ENCODE results near the gene MGRN1.

Gene MGRN1

DNA sequence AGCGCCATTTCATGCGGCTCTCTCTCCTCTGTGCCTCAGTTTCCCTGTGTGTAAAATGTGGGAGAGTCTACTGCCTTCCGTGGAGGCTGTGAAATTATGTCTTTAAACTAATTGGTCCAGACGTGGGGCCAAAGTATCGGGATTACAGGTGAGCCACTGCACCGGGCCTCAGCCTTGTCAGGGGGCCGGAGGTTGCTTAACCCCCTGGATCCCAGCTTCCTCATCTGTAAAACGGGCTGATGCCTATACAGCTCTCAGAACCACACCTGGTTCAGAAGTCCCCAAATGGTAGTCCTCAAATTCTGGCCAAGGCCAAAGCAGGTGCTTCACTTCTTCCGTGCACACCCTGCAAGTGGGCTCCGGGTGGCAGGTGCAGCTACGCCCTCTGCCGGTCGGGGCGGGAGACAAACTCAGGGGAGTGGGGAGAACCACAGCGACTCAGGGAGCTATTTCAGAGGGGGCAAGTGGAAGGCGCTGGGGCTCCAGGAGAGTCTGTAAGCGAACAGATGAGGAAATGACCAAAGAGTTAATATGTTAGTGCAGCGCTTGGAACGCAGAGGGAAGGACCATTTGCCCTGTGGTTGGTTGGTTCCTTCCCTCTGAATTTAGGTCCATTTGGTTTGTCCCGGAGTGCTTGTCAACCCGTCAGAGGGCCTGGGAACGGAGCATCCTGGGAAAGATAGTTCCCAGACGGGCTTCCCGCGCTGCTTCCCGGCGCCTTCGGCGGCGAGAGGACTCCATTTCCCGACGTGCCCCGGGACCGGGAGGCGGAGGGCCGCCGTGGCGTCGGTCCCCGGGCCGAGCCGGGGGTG, at the start of gene MGRN1:
MGRN1 (plus strand) TSS at position 812 of the 812 bp plus-strand sequence. CDS start 135 bp downstream, outside the sequence.
- in situ Hi-C loops (cut with MboI; ENCODE audit: low sequenced_read_pairs) = no loop called here

- in situ Hi-C loops (cut with MboI; ENCODE audit: low sequenced_read_pairs) = no loop called here
These were observed 49.5 kb upstream of the MGRN1 start for GRCh38 chr16:4574919-4575705.

- in situ Hi-C loops (cut with MboI; ENCODE audit: low sequenced_read_pairs) = no loop called here
These were observed 48.6 kb upstream of the MGRN1 start for GRCh38 chr16:4576008-4576407.

- in situ Hi-C loops (cut with MboI; ENCODE audit: low sequenced_read_pairs) = no loop called here
These were observed 45.6 kb upstream of the MGRN1 start for GRCh38 chr16:4578961-4579530.

GRCh38 chr16:4580250-4580649, 44.4 kb upstream of the MGRN1 start:
- in situ Hi-C loops (cut with MboI; ENCODE audit: low sequenced_read_pairs) = no loop called here

- in situ Hi-C loops (cut with MboI; ENCODE audit: low sequenced_read_pairs) = no loop called here
These were observed 40.7 kb upstream of the MGRN1 start for GRCh38 chr16:4583906-4584305.

- in situ Hi-C loops (cut with MboI; ENCODE audit: low sequenced_read_pairs) = no loop called here
These were observed 38.3 kb upstream of the MGRN1 start for GRCh38 chr16:4586291-4586690.

GRCh38 chr16:4588386-4588785, 36.2 kb upstream of the MGRN1 start:
- in situ Hi-C loops (cut with MboI; ENCODE audit: low sequenced_read_pairs) = no loop called here

DNA sequence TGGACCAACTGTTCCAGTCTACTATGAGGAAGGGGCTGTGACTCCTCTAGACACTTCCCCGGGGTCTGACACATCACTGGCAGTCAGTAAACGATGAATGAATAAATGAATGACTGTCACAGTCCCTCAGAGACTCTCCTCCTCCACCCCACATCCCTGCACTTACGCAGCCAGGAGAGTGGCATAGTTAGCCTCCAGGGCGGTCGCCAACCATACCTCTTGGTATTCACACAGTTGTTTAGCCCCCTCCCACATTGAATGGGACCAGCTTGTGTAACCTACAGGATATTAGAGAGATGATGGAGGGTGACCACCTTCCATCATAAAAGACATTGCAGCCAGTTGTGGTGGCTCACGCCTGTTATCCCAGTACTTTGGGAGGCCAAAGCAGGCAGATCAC, 35.7 kb upstream of the MGRN1 start:
- in situ Hi-C loops (cut with MboI; ENCODE audit: low sequenced_read_pairs) = no loop called here

DNA sequence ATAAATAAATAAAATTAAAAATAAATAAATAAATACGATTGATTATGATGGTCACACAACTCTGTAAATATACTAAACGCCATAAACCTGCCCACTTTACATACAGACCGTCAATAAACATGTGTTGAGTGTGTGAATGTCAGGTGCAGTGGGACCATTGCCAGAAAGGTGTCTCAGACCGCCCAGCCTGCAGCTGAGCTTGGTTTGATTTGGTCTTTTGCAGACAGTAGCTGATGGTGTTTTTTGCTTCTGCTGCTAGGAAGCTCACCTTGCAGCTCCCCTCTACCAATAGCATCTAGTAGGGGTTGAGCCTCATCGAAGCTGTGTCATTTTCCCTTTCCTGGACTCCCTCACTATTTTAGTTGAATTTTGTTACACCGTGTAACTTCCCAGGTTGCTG, 33.4 kb upstream of the MGRN1 start:
- in situ Hi-C loops (cut with MboI; ENCODE audit: low sequenced_read_pairs) = no loop called here

DNA sequence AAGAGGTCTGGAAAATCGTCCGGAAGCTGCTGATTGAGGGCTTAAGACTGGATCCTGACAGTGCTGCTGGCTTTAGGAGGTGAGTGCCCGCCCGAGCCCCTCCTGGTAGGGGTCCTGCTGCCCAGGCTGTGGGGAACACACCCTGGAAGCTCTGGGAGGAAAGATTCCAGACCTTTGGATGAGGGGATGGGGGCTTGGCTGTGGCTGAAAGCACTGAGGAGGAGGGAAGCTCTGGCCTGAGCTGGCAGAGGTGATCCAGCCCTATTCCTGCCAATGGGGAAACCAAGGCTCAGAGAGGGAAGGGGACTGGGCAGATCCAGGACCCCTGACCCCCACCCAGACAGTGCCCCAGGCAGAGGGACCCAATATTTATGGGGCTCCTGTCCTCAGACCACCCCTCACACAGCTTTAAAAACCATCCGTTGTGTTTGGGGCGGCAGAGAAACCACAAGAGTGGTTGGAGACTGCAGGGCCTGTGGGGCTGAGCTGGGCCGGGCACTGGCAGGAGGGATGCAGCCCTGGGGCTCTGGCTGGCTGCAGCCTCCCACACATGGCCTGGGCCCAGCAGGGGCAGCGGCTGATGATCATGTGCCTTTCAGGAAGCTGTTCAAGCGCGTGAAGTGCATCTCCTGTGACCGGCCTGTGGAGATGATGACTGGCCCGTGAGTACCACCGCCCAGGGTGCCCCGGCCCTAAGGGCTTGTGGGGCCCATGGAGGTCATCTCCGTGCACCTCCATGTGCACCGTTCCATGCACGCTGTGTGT, 32.7 kb upstream of the MGRN1 start:
- in situ Hi-C loops (cut with MboI; ENCODE audit: low sequenced_read_pairs) = no loop called here

DNA sequence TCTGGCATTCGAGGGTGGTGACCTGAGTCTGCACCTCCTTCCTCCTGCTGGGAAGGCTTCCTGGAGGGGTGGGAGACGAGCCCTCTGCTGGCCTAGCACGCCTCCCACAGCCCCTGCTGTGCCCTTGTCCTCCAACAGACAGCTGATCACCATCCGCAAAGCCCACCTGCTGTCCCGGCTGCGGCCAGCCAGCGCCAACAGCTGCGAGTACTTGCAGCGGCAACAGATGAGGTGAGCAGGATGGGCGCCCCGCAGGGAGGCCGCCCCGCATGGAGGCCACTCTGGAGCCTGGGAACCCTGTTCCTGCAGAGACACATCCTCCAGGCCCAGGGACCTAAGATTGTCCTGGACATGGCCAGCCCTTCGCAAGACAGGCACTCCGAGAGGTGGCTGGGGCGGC, 31.5 kb upstream of the MGRN1 start:
- in situ Hi-C loops (cut with MboI; ENCODE audit: low sequenced_read_pairs) = no loop called here

GRCh38 chr16:4594433-4595410, 29.9 kb upstream of the MGRN1 start:
- in situ Hi-C loops (cut with MboI; ENCODE audit: low sequenced_read_pairs) = no loop called here

DNA sequence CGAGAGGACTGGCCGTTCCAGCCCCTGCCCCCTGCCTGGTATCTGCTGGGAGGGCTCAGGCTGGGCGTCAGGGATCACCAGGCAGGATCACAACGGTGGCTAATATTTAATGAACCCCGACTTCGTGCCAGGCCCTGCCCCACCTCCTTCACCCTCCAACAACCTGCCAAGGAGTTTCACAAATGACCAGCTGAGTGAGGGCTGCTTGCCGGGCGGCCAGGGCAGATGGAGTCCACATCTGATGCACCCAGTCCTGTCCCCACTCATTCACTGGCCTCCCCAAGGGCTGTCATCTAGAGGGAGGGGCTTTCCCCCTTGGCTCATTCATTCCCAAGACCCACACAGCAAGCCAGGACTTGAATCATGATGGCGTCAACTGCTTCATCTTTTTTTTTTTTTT, 27.5 kb upstream of the MGRN1 start:
- in situ Hi-C loops (cut with MboI; ENCODE audit: low sequenced_read_pairs) = no loop called here

DNA sequence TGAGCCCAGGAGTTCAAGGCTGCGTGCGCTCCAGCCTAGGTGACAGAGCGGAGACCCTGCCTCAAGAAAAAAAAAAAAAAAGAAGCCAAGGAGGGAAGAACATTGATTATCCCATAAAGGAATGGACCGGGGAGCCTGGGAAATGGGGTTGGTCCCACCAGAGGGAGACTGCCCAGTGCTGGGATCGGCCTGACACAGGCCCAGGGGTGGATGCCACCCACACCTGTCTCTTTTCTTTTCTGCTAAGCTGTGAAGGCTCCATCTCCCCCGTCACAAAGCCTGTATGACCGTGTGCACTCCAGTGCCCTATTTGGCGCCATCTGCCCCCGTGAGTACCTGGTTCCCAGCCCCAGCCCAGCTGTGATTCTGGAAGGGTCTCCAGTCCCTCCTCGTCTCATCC, 25.6 kb upstream of the MGRN1 start:
- in situ Hi-C loops (cut with MboI; ENCODE audit: low sequenced_read_pairs) = no loop called here

GRCh38 chr16:4599545-4599944, 25.1 kb upstream of the MGRN1 start:
- in situ Hi-C loops (cut with MboI; ENCODE audit: low sequenced_read_pairs) = no loop called here

- in situ Hi-C loops (cut with MboI; ENCODE audit: low sequenced_read_pairs) = no loop called here
These were observed 23.4 kb upstream of the MGRN1 start for GRCh38 chr16:4601036-4601863.

DNA sequence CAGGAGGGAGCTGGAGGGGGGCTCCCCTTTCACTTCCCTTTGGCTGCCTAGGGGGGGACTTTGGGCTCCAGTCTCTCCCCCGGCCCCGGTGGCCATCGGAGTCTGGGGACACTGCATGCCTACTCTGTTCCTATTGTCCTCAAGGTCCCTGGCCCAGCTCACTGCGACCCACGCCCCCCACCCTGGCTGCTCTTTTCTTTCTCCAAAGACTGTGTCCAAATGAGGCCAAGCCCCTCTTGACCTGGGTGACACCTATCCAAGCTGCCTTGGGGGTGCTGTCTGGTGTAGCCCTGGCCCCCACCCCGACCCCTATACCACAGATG, 22.8 kb upstream of the MGRN1 start:
- in situ Hi-C loops (cut with MboI; ENCODE audit: low sequenced_read_pairs) = no loop called here

GRCh38 chr16:4602331-4602730, 22.3 kb upstream of the MGRN1 start:
- in situ Hi-C loops (cut with MboI; ENCODE audit: low sequenced_read_pairs) = no loop called here

All from HL-60/S4 (cell line).